ENCODE data around the gene F2.

DNA sequence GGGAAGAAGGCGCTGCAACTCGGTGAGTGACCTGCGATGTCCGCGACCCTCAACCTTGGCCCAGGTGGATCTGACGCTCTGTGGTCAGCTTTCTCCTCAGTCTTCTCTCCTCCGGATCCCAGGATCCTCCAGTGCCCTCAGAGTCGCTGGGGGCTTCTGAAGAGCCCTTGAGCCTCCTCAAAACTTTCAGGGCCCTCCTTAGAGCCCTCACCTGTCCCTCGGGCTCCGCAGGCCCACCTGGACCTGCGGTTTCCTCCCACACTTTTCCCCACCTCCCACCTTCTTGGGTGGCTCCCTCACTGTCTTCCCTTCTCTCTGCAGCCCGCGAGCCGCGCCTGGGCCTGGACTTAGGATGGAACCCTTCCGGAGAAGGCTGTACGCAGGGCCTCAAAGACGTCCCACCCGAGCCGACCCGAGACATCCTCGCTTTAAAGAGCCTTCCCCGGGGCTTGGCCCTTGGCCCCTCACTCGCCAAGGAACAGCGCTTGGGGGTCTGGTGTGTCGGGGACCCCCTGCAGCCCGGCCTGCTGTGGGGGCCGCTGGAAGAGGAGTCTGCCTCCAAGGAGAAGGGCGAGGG lies 17.8 kb upstream of the F2 start:
- TF ChIP-seq POLR2AphosphoS5 (IDR thresholded peaks at IDR 0.05) = no peak
- TF ChIP-seq, protein P1, sequence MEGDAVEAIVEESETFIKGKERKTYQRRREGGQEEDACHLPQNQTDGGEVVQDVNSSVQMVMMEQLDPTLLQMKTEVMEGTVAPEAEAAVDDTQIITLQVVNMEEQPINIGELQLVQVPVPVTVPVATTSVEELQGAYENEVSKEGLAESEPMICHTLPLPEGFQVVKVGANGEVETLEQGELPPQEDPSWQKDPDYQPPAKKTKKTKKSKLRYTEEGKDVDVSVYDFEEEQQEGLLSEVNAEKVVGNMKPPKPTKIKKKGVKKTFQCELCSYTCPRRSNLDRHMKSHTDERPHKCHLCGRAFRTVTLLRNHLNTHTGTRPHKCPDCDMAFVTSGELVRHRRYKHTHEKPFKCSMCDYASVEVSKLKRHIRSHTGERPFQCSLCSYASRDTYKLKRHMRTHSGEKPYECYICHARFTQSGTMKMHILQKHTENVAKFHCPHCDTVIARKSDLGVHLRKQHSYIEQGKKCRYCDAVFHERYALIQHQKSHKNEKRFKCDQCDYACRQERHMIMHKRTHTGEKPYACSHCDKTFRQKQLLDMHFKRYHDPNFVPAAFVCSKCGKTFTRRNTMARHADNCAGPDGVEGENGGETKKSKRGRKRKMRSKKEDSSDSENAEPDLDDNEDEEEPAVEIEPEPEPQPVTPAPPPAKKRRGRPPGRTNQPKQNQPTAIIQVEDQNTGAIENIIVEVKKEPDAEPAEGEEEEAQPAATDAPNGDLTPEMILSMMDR (IDR thresholded peaks at IDR 0.05 in 8 of 11, conservative IDR thresholded peaks at IDR 0.05 in 3 of 11) = no peak
